CD4-positive, alpha-beta T cell treated with Interleukin-17A for 1 hour (primary cell): ENCODE results near the gene PPARA.
A peak's percentile ranks its signal among the peaks of the same experiment; 100 is the strongest.

ENCODE experiments used
- DNase-seq: peaks from one replicate; pipeline ENCODE4 v3.0.0-alpha.2; 2020

PPARA gene

DNA sequence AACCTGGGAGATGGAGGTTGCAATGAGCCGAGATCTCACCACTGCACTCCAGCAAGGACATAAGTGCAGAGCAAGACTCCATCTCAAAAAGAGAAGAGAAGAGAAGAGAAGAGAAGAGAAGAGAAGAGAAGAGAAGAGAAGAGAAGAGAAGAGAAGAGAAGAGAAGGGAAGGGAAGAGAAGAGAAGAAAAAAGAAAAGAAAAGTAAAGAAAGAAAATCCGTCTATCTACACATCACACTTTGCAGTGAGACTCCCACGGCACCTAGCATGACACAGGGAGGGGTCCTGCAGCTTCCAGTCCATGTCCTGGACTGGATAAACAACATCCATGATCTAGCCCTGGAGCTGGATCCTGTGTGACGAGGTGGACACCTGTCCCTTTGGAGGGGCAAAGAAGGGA is 4.0 kb upstream of the PPARA start:
- DNase-seq = no peak

DNA sequence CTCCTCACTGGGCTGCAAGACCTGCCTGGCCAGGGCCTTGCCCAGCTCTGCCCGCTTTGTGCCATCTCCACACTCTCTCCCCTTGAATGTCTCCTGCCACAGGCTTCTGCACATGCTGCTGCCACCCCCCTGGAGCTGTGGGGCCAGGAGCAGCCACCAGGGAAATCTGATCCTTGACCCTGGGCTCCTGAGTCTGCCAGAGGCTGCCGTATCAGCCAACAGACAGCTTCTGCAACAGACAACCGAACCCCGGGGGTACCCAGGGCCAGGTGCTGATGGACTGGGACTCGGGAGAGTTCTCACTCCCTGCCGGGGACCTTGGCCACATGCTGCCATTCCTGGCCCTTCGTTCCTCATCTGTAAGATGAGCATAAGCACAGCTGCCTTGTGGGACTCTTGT is 3.3 kb upstream of the PPARA start:
- no peak for DNase-seq

DNA sequence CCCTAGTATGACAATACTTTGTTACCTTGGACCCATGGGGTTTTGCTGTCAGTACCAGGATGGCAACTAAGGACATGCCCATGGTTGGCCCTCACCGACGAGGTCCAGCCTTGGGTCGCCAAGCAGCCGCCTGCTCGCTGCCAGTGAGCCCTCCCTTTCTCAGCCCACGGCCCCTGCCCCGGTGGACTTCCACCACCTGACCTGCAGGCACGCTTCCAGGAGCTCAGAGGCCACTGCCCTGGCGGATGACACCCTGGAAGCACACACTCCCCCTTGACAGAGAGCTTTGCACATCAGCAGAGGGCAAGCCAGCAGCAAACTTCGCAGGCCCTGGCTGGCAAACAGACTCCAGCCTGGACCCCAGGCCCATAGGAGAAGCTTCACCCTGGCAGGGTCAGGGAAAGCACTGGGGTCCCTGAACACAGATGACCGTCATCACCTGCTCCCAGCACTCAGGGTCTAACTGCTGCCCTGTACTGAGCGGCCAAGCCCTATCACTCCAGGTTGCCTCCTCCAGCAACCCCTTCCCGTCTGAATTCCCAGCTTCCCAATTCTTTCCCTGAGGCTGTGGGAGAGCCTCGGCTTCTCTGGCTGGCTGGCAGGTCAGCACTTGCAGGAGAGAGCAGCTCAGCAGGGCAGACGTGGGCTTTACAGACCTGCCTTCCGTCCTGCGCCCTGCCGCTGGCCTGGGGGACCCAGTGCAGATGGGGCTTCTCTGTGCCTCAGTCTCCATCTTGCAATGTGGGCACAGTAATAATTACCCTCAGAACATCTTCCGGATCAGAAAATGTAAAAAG is 2.7 kb upstream of the PPARA start:
- DNase-seq = no peak

DNA sequence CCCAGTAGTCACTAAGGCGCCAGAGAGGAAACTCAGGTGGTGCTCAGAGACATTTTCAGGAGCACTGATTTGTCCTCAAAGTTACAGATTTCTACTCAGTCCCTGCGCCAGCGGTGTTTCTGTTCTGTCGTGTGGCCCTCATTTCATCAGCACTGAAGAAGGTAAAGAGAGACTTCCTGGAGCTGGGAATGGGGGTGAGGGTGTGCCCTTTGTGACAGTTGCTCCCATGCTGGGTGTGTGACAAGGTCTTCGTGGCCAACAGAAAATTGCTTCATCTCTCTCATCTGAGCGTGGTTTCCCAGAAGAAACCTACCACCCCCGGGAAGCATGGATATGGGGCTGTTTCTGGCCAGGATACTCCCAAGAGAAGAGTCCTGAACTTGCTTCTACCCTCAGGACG is 2.0 kb upstream of the PPARA start:
- DNase-seq = no peak

DNA sequence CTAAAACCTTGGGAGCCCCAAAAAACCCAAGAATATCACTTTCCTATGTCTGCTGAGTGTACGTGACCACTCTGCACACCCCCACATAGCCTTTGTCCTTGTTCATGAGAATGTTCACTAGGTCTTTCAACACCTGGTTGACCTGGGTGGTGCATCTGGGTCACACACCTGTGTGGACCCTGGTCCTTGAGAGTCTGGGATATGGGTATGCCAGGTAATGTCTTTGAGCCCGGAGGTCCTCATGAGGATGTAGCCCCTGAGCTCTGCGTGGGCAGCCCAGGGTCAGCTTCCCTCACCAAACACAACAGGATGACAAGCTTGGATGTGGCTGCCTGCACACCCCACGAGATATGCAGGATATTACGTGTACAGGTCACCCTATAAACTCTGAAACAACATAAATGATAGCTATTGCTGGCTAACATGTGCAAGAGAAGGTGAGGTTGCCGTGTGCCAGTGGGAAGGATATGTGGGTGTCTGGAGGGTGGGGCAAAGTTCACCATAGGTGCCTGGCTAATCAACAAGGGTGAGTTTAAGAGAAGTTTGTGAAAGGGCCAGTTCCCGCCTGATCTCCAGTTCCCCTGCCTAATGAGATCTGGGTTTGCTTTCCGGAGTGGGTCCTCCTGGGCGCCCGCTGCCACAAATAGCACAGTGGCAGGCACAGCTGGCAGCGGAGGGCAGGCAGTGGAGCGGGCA is 1.4 kb upstream of the PPARA start:
- peak; percentile 41 for DNase-seq

DNA sequence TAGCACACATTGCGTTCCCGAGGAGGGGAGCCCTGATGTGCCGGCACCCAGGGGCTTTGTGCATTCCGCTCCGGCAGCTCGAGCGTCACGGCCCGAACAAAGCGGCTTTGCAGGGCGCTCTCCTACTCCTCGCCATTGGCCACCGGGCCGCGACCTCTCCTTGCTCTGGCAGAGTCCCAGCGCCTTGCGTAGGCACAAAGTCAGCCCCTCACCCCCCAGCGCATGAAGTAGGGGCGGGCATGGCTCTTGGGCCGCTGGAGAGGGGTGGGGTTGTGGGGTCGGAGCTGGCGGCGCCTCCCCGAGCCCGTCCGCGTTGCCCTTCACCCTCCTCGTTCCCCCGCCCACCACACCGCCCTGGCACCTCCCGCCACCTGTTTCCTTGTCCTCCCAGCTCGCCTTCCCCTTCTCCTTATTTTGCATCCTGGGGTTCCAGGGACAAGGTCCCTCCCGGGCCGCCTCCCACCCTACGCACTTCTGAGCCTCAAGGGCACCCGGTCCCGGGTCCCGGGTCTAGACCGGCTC is 753 bp upstream of the PPARA start:
- DNase-seq = peak; percentile 46

DNA sequence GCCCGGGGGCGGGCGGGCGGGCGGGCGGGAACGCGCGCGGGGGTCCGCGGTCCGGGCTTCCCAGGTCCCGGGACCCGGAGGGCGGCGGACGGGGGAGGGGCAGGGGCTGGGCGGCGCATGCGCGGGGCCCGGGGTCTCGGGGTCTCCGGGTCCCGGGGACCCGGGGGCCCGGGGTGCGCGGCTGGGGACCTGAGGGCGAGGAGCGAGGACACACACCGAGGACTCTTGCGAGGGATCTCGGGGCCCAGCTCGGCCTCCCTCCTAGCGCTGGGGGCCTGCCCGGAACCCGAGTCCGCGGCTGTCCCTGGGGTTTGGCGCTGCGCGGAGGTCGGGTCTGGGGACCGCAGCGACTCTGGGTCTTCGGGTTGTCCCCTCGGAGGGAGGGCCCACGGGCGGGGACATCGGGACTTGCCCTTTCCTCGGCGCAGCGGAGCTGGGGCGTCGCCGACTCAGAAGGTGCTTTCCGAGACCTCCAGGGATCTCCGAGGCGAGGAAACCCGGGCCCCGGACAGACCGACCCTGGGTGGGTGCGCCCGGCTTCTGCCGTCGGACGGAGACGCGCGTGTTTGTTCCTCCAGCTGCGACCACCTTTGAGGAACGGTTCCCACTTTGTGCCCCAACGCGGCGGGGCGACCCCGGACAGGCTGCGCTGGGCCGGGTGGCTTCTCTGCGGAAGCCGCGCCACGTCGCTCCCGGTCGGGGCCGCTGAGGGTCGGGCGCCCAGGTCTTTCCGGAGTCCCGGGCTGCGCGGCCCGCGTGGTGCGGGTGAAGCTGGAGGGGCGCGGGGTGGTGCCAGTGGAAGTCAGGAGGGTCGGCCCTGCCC is 540 bp downstream of the PPARA start:
- DNase-seq = peak; percentile 65

DNA sequence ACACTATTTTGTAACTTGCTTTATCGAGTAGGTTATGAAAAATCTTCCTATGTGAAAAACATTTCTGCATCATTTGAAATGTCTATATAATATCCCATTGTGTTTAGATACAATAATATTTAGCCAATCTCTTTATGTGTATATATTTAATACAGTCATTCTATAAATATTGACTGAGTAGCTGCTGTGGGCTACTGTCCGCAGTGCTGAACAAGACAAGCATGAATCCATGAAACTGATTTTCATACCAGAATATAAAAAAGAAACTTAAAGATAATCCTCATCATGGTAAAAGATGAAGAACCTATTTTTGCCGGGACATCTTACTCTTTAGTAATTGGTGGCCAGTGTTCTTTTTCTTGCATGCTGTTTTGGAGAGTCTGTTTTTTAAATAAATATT is 3.6 kb downstream of the PPARA start:
- DNase-seq = no peak

DNA sequence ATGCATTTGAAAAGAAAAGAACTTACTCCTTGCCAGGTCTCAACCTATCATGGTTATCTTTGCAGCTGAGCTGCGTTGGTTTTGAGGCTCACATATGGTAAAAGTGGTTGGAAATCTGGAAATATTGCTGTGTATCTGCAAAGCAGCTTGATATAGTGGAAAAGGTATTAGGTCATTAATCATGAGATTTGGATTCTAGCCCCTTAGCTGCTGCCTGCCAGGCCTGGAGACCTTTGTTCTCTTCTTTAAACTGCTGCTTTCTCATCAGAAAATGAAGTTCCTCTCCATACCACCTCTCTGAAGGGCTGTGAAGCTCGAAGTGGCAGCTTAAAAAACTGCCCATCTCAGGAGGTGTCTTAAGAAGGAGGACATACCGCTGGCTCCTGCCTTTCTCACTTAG is 5.7 kb downstream of the PPARA start:
- no peak for DNase-seq

DNA sequence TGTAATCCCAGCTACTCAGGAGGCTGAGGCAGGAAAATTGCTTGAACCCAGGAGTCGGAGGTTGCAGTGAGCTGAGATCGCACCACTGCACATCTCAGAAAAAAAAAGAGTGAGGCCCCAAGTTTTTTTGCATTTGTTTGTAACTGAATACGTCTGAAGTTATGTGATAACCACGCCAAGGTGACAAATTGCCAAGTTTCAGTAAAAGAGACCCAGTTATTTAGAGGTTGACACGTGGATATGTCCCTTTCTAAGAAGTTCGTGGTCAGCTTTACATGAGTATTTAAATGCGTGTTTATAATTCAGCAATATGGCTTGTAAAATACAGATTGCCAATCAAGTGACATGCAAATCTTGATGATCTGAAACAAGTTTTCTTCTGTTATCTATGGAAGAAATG is 8.0 kb downstream of the PPARA start:
- no peak for DNase-seq

DNA sequence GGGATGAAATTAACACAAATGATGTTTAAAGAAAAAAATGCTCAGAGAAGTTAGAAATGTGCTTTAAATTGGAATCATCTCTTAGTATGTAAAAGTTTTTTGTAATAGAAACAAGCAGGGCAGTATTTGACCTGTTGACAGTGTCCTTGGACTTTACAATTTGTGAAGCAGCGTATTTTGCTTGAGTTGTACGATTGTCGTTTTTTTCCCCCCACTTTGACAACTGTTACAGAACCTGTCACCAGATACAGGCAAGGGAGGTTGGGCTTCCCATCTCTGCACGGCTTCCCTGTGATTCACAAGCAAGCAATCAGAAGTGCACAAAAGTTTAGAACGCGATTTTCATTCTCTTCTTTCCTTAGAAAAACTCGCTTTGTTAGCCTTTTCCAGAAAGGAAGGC is 8.9 kb downstream of the PPARA start:
- no peak for DNase-seq

DNA sequence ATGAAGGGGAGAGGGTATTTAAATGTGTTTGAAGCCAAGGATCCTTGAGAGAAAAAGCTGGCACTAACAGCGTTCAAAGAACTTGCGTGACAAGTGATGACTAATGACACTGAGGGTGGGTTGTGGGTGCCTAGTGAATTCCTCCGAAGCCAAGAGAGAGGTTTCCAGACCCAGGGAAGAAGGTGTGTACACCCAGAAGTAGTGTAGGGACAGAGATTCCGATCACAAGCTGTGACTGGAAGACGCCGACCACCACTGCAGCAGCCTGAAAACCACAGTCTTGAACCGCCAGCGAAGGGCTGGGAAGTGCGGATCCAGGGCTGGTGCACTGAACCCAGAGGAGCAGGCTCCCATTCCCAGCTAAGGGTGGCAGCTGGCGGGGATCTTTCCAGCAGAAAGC is 9.5 kb downstream of the PPARA start:
- no peak for DNase-seq

DNA sequence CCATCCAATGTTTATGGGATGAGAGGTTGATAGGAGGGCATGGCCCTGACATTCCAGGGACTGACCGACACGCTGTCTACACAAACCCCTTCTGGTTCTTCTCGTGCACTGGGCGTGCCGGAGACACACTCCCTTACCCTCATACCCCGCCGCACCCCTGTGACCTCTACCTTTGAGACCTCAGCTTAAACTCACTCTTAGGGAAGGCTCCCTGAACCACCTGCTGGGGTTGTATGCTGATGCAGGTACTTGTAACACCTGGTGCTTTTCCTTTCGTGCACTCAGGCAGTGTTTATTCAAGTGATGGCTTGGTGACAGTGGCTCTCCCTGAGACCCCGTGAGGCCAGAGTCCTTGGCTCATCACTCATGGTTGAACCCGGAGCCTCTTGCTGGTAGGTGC is 12.0 kb downstream of the PPARA start:
- no peak for DNase-seq

DNA sequence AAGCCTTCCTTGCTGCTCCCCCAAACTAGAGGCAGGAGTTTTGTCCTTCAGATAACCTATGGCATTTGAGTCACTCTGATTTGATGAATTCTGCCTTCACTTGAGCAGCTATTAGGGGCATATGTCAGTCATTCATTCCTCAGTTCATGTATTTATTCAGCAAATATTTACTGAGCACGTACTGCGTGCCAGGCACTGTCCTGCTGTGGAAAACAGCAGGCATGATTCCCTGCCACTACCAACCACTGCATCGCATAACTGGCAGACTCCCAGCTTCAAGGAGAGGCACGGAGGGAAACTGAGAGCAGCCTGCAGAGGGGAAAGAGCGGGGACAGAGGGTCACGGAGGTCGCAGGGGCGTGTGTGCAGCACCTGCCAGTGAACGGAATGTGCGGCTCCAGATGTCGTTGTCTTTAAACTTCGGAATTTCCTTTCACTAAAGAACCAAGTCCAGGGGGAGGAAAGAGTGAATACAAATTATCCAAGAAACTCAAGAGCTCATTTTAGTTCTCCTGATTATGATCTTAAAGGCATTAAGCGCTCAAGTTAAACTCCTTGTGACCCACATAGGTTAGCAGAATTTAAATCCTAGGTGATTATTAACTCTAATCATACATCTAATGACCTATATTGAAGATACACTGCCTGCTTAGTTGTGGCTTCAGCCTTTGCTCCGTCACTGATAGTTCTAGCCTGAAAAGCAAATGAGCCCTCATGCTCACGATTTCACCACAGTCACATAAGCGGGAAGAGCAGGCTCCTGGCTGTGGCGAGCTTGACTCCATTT is 12.6 kb downstream of the PPARA start:
- DNase-seq = no peak

DNA sequence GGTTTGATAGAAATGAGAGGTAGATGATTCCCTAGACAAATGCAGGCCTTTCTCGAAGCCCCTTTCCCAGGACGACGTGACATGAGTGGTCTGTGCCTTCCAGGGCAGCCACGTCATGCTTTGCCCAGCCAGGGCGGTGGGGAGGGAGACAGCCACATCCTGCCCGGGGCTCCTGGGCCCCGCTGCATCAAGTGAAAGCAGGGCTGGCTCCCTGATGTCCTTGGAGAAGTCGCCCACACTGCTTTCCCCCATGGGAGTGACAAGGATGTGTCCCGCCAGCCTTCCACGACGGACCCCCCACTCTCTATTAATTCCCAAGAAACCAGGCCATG is 13.2 kb downstream of the PPARA start:
- DNase-seq = no peak

DNA sequence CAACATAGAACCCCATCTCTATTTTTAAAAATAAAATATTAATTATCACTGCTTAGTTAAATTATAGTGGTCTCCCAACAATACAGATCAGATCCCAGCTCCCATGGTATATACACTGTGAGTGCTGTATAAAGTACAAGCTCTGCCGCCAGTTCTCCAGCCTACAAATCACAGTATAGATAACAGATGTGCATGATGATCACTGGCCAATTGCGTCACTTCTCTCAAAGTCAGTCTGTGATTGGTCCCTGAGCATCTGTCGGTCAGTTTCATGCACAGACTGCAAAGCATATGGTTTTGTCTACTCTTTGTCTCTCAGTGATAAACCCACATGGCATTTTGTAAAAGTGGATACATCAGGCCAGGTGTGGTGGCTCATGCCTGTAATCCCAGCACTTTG is 15.7 kb downstream of the PPARA start:
- DNase-seq = no peak

DNA sequence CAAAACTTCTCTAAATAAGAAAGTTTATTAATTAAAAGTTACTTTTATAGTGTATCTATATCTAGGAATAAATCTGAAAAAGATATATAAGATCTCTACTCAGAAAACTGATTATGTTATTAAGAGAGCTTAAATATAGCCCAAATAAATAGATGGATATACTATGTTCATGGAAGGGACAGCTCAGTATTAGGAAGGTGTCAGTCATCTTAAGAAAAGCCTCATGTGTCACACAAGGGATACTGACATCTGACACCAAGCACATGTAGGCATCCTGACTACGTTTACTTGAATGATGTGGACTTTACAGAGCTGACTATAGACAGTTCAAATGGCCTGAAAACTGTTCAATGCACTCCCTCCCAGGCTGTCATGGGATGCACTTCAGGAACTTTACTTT is 19.3 kb downstream of the PPARA start:
- no peak for DNase-seq

DNA sequence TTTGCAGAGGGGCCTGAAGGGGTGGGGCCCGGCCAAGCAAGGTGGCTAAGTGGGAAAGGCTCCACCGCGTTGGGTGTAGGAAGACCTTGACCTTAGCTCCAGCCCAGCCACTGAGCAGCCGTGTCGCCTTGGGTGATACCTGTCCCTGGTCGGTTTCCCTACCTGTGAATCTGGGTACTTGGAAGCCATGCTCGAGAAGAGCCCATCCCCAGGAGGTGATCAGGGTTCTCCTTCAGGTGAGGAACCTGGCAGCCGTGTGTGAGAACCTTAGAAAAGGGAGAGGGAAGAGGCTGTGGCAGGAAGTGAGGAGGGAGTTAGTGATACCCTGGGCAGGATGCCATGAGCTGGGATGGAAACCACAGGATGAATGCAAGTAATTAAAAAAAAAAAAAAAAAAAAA is 21.6 kb downstream of the PPARA start:
- no peak for DNase-seq

DNA sequence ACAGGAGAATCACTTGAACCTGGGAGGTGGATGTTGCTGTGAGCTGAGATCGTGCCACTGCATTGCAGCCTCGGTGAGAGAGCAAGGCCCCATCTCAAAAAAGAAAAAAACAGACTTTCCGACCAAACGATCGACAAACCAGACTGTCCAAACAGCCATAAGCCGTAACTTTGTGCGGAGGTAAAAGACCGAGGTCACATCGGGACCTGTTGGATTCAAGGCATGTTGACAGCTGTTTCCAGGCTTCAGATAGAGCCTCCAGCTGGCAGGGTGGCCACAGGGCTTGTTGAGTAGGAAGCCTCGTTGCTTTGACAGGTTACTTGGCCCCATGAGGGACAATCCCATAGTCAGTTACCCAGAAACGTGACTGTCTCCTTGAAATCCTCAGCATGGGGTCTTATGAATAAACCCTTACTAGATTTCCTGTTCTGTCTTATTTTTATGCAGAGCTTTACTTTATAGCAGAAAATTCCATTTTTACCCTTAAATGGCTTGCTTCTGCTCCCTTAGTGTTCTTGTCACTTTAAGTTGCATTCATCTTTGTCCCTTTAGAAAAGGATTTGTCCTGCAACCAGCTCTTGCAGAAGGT is 22.3 kb downstream of the PPARA start:
- no peak for DNase-seq

DNA sequence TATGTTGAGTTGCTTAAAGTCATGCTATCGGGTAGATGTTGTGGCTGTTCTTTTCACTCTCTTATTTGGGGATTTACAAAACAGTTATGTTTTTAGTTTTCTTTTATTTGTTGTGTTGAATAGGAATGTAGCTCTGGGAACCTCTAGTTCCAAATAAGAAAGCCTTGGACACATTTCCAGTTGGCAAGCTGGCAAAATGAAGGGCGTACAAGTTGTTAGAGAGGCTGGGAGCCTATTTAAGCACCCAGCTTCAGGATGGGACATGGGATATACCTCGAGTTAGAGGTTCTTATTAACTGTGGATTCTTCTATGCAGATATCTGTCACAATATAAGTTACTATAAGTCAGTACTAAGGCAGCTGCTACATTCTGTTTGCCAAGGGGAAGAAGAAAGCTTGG is 22.8 kb downstream of the PPARA start:
- no peak for DNase-seq

DNA sequence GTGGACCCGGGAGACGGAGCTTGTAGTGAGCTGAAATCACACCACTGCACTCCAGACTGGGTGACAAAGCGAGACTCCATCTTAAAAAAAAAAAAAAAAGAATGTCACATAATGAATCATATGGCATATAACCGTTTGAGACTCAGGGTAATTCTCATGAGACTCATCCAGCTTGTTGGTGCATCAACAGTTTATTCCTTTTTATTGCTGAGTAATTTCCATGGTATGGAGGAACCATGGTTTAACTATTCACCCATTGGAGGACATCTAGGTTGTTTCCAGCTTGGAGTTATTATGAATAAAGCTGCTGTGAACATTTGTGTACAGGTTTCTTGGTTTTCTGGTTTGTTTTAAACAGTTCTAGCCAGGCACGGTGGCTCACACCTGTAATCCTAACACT is 25.3 kb downstream of the PPARA start:
- no peak for DNase-seq

DNA sequence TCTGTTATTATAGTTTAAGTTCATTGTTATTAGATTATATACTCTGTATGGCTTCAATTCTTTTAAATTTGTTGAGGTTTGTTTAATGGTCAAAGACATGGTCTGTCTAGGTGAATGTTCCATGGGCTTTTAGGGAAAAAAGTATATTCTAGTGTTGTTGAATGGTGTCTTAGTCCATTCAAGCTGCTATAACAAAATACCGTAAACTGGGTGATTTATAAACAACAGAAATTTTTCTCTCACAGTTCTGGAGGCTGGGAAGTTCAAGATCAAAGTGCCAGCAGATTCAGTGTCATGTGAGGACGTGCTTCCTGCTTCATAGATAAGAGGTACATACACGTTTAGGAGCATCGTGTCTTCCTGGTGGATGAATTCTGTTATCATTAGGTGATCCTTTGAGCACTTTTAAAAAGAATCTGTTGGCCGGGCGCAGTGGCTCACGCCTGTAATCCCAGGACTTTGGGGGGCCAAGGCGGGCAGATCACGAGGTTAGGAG is 26.2 kb downstream of the PPARA start:
- no peak for DNase-seq
